Natural killer cell (primary cell): Measurements from ENCODE around the gene GRIN2A. TPM values are rescaled to one million over a fixed set of nuclear protein-coding genes. Genes with fewer than 3 reads are reported as not detected.

Source experiments
- ATAC-seq, 3 donors: fragments of 150-1000 bp in 2 of 3; fragments of 200-7000 bp in 1 of 3; cut with Tn5 transposase; 1 replicate in 1 of 3; 2 replicates in 2 of 3; pipeline ENCODE4 v1.10.0; 2021; ENCODE audit warnings: mild to moderate bottlenecking in 2 of 3, moderate library complexity in 2 of 3
- DNase-seq, 2 donors: peaks; one replicate each; pipeline versions ENCODE4 v3.0.0 to v3.0.0-alpha.2; 2013 to 2021; ENCODE audit warnings: mixed read lengths in 1 of 2
- H3K27ac ChIP-seq: one replicate; pipeline ENCODE4 v1.5.1; 2013; ENCODE audit warnings: mild to moderate bottlenecking, low read length
- H3K27me3 ChIP-seq: one replicate; pipeline ENCODE4 v1.6.1; 2013; ENCODE audit warnings: low read length; ENCODE audit not compliant: control insufficient read depth, insufficient read depth
- H3K36me3 ChIP-seq: one replicate; pipeline ENCODE4 v1.6.1; 2013; ENCODE audit warnings: low read length; ENCODE audit not compliant: control insufficient read depth, insufficient read depth
- H3K4me1 ChIP-seq: one replicate; pipeline ENCODE4 v1.6.1; 2013; ENCODE audit warnings: low read length; ENCODE audit not compliant: control insufficient read depth, insufficient read depth
- H3K4me3 ChIP-seq: one replicate; pipeline ENCODE4 v1.5.1; 2013; ENCODE audit warnings: low read length
- H3K9me3 ChIP-seq: one replicate; pipeline ENCODE4 v1.6.1; 2013; ENCODE audit warnings: low read length; ENCODE audit not compliant: control insufficient read depth, insufficient read depth
- H3K27ac Mint-ChIP-seq, 2 donors: one replicate each; pipeline ENCODE4 v1.8.0; 2022; ENCODE audit warnings: mild to moderate bottlenecking in 2 of 2, mixed read lengths in 2 of 2, moderate library complexity in 1 of 2
- H3K27me3 Mint-ChIP-seq, 2 donors: one replicate each; pipeline ENCODE4 v1.8.0; 2022; ENCODE audit warnings: low read depth in 2 of 2, mixed read lengths in 2 of 2
- H3K36me3 Mint-ChIP-seq: one replicate; pipeline ENCODE4 v1.8.0; 2022; ENCODE audit warnings: mixed read lengths
- H3K4me1 Mint-ChIP-seq, 2 donors: one replicate each; pipeline ENCODE4 v1.8.0; 2022; ENCODE audit warnings: mixed read lengths in 2 of 2
- H3K4me3 Mint-ChIP-seq: one replicate; pipeline ENCODE4 v1.8.0; 2022; ENCODE audit warnings: mild to moderate bottlenecking, moderate library complexity, mixed read lengths
- H3K9me3 Mint-ChIP-seq, 2 donors: one replicate each; pipeline ENCODE4 v1.8.0; 2022; ENCODE audit warnings: mixed read lengths in 2 of 2
- CTCF ChIP-seq: fragments of 200-600 bp; IDR thresholded peaks from one replicate; pipeline ENCODE4 v1.8.0; 2022; ENCODE audit warnings: antibody characterized with exemption
- WGBS: methylation state at CpG from one replicate; pipeline ENCODE4 v1.1.7; 2013; ENCODE audit warnings: missing lambda C conversion rate; ENCODE audit not compliant: insufficient coverage; 5-methylcytosine and 5-hydroxymethylcytosine counted together
- intact Hi-C: fragments of 100-400 bp; cut with micrococcal nuclease; formaldehyde crosslinking; loops from one replicate; pipeline ENCODE4 v1.14.2; 2022
- total RNA-seq, 4 donors: library from RNA; stranded (reverse); fragments of 120-200 nt in 1 of 4; gene quantifications; one replicate each; pipeline versions ENCODE4 v1.2.3 to v1.2.4, GENCODE V29; 2013 to 2022

GRIN2A gene
- total RNA-seq, 3 donors from 2014 or later (not counting 1 experiment from before 2014, with no cell fraction given): not detected

GRCh38 chr16:10226987-10227306 lies 44.7 kb upstream of the GRIN2A start:
- H3K27ac Mint-ChIP-seq: no peak overlapping the region
- H3K4me3 ChIP-seq: no peak overlapping the region
- ATAC-seq (no peak), DNase-seq (no peak)
- H3K27me3 ChIP-seq: no peaks in the 10 kb centered on the region
- H3K27ac ChIP-seq: no peak overlapping the region
- TF ChIP-seq CTCF: no peak
- H3K4me1 ChIP-seq: no peaks in the 10 kb centered on the region
- 78% methylated on average over 1 of the region's 1 CpG for WGBS
- no peaks in the 10 kb centered on the region for H3K36me3 ChIP-seq
- H3K9me3 ChIP-seq: peaks cover 5% of the 10 kb centered on the region
- H3K27me3 Mint-ChIP-seq: peaks cover 8 to 11% of the 10 kb centered on the region in 2 donors
- peaks cover 0 to 4% of the 10 kb centered on the region in 2 donors for H3K4me1 Mint-ChIP-seq
- intact Hi-C loops: no loop called here
- peaks cover 0 to 2% of the 10 kb centered on the region in 2 donors for H3K9me3 Mint-ChIP-seq
- no peak overlapping the region for H3K4me3 Mint-ChIP-seq
- H3K36me3 Mint-ChIP-seq: no peaks in the 10 kb centered on the region

DNA sequence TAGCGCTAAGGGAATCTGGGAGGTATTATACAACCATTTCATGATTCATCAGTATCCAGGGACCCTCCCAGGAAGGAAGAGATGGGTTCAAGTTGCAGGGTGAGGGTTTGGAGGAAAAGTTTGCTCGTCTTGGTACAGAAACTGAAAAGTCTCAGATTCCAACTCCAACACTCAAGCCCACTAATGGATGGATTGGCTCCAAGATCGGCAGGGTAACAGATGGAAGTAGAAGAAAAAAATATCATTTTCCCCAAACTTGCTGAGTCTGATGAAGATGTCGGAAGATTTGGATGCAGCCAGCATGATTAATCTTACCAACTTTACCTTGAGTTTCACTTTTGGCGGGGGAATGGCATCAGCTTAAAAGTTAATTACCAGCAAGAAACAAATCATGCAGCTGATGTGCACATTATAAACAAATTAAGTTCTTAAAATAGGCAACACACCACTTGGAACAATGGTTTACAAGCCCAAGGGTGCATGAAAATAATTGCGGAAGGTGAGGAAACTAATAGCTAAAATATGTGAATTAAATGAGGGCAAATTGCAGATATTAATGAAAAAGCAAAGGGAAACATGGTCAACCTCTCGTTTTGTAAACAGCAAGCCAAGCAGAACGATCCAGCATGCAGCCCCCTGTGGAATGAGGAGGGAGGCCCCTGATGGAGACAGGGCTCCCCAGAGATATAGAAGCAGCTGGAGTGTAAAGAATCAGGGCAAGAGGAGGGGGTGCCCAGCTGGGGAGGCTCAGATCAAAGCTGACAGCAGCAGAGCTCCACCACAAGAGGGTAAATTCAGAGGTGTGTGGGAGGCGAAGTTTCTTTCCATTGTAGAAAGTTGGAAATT lies 44.1 kb upstream of the GRIN2A start:
- H3K27me3 ChIP-seq: no peaks in the 10 kb centered on the region
- no peaks in the 10 kb centered on the region for H3K36me3 ChIP-seq
- H3K27ac ChIP-seq: no peak overlapping the region
- no peaks in the 10 kb centered on the region for H3K36me3 Mint-ChIP-seq
- H3K4me3 Mint-ChIP-seq: no peak overlapping the region
- H3K9me3 Mint-ChIP-seq: no peaks in the 10 kb centered on the region
- ATAC-seq: no peak
- 67% methylated on average over 7 of the region's 9 CpGs for WGBS
- no peak overlapping the region for H3K4me3 ChIP-seq
- peaks cover 8 to 11% of the 10 kb centered on the region in 2 donors for H3K27me3 Mint-ChIP-seq
- intact Hi-C loops: no loop called here
- DNase-seq: no peak
- no peaks in the 10 kb centered on the region for H3K4me1 ChIP-seq
- peaks cover 0 to 4% of the 10 kb centered on the region in 2 donors for H3K4me1 Mint-ChIP-seq
- no peak overlapping the region for H3K27ac Mint-ChIP-seq
- TF ChIP-seq CTCF: no peak
- no peaks in the 10 kb centered on the region for H3K9me3 ChIP-seq

DNA sequence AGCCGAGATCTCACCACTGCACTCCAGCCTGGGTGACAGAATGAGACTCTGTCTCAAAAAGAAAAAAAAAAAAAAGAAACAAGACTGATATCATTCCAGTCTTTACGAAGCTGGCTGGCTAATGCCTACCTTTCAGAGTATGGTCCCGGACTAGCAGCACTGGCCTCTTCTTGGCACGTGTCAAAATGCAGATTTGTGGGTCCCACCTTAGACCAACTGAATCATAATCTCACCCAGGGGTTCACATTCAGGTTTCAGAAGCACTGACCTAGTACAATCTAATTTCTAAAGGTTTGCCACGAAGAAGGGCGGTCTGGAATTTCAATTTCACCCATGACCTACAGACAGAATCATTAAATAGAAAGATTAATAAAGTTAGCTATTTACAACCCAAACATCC lies 43.4 kb upstream of the GRIN2A start:
- TF ChIP-seq CTCF: no peak

GRCh38 chr16:10224850-10225249 lies 42.6 kb upstream of the GRIN2A start:
- Mint-ChIP-seq H3K4me3 (no peak overlapping the region), H3K9me3 (no peaks in the 10 kb centered on the region), H3K27me3 (peaks cover 8 to 11% of the 10 kb centered on the region in 2 donors), H3K27ac (no peak overlapping the region), H3K4me1 (peaks cover 0 to 4% of the 10 kb centered on the region in 2 donors), H3K36me3 (no peaks in the 10 kb centered on the region)
- no peak for TF ChIP-seq CTCF
- no peaks in the 10 kb centered on the region for H3K4me1 ChIP-seq
- DNase-seq (no peak), ATAC-seq (no peak)
- WGBS: no CpG with 5 or more reads among the region's 4 CpGs
- H3K27me3 ChIP-seq: no peaks in the 10 kb centered on the region
- no peak overlapping the region for H3K27ac ChIP-seq
- no peak overlapping the region for H3K4me3 ChIP-seq
- no peaks in the 10 kb centered on the region for H3K36me3 ChIP-seq
- intact Hi-C loops: no loop called here
- no peaks in the 10 kb centered on the region for H3K9me3 ChIP-seq

More for the DNA sequence above, 43.4 kb upstream of the GRIN2A start:
- WGBS: 79% methylated on average over 6 of the region's 6 CpGs
- intact Hi-C loops: no loop called here
- H3K4me1 Mint-ChIP-seq: peaks cover 0 to 4% of the 10 kb centered on the region in 2 donors
- no peaks in the 10 kb centered on the region for H3K36me3 Mint-ChIP-seq
- DNase-seq (no peak), ATAC-seq (no peak)
- Histone ChIP-seq H3K9me3 (no peaks in the 10 kb centered on the region), H3K27ac (no peak overlapping the region), H3K4me3 (no peak overlapping the region), H3K4me1 (no peaks in the 10 kb centered on the region), H3K27me3 (no peaks in the 10 kb centered on the region), H3K36me3 (no peaks in the 10 kb centered on the region)
- peaks cover 8 to 11% of the 10 kb centered on the region in 2 donors for H3K27me3 Mint-ChIP-seq
- H3K9me3 Mint-ChIP-seq: no peaks in the 10 kb centered on the region
- no peak overlapping the region for H3K4me3 Mint-ChIP-seq
- no peak overlapping the region for H3K27ac Mint-ChIP-seq
